Fibroblast of lung (primary cell): Measurements from ENCODE around the gene PRRC2B.

Experiments used
- EZH2 ChIP-seq: IDR thresholded peaks from 2 replicates; pipeline ENCODE4 v1.5.1; 2012; ENCODE audit warnings: low read length, control low read depth, mild to moderate bottlenecking; ENCODE audit errors: missing control alignments
- TF ChIP-seq, protein P1 (sequence below), 2 donors: IDR thresholded peaks in 1 of 2; conservative IDR thresholded peaks in 1 of 2; 1 replicate in 1 of 2; 2 replicates in 1 of 2; pipeline ENCODE4 v1.5.1; 2011 to 2012; ENCODE audit warnings: low read length in 2 of 2, control low read depth in 1 of 2, inconsistent platforms in 1 of 2, low read depth in 1 of 2, mild to moderate bottlenecking in 1 of 2

DNA sequence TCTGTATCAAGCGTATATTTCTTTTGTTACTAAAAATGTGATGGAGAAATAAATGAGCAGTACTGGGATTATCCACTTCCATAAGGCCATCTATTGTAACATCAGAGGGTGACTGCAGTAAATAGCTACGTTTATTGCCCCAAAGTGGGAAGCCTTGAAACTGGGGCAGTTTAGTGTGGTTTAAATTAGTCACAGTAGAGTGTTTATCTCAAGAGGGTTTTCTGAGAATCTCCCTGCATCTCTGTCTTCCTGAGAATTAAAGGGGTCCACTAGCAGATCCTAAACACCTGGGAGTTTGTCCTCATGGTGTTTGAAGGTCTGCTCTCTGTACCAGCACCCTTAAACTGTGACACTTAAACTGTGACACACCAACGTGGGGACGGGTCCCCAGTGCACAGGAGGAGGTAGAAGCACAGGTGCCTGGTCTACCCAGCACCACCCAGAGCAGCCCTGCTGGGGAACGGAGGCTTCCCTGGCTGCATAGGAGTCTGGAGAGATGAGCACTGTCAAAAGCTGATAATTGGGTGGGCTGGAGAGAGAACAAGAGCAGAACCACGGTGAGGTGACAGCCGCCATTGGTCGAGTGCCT is 25.2 kb downstream of the PRRC2B start:
- TF ChIP-seq, protein P1, sequence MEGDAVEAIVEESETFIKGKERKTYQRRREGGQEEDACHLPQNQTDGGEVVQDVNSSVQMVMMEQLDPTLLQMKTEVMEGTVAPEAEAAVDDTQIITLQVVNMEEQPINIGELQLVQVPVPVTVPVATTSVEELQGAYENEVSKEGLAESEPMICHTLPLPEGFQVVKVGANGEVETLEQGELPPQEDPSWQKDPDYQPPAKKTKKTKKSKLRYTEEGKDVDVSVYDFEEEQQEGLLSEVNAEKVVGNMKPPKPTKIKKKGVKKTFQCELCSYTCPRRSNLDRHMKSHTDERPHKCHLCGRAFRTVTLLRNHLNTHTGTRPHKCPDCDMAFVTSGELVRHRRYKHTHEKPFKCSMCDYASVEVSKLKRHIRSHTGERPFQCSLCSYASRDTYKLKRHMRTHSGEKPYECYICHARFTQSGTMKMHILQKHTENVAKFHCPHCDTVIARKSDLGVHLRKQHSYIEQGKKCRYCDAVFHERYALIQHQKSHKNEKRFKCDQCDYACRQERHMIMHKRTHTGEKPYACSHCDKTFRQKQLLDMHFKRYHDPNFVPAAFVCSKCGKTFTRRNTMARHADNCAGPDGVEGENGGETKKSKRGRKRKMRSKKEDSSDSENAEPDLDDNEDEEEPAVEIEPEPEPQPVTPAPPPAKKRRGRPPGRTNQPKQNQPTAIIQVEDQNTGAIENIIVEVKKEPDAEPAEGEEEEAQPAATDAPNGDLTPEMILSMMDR (conservative IDR thresholded peaks at IDR 0.05 in 1 of 2, IDR thresholded peaks at IDR 0.05 in 1 of 2; ENCODE audit: low read depth in 1 of 2, low read length in 2 of 2) = no peak
- TF ChIP-seq EZH2 = no peak
